ENCODE results near the gene DHX36. TPM values are rescaled to one million over a fixed set of nuclear protein-coding genes. Genes with fewer than 3 reads are reported as not detected.
A peak's percentile ranks its signal among the peaks of the same experiment; 100 is the strongest.

The DHX36 gene, protein sequence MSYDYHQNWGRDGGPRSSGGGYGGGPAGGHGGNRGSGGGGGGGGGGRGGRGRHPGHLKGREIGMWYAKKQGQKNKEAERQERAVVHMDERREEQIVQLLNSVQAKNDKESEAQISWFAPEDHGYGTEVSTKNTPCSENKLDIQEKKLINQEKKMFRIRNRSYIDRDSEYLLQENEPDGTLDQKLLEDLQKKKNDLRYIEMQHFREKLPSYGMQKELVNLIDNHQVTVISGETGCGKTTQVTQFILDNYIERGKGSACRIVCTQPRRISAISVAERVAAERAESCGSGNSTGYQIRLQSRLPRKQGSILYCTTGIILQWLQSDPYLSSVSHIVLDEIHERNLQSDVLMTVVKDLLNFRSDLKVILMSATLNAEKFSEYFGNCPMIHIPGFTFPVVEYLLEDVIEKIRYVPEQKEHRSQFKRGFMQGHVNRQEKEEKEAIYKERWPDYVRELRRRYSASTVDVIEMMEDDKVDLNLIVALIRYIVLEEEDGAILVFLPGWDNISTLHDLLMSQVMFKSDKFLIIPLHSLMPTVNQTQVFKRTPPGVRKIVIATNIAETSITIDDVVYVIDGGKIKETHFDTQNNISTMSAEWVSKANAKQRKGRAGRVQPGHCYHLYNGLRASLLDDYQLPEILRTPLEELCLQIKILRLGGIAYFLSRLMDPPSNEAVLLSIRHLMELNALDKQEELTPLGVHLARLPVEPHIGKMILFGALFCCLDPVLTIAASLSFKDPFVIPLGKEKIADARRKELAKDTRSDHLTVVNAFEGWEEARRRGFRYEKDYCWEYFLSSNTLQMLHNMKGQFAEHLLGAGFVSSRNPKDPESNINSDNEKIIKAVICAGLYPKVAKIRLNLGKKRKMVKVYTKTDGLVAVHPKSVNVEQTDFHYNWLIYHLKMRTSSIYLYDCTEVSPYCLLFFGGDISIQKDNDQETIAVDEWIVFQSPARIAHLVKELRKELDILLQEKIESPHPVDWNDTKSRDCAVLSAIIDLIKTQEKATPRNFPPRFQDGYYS
- total RNA-seq: 10 to 100 TPM; 16.5 to 59.1 (median 39.7) TPM

- peak within 1 kb of the TSS; percentile 87 to 96 (median 94) for H3K27ac ChIP-seq
- peak in 2 of 4 donors; percentile 62 to 69 for TF ChIP-seq POLR2A (IDR thresholded peaks at IDR 0.05)
- peak in 1 of 6 experiments; percentile 20 for TF ChIP-seq CTCF (IDR thresholded peaks at IDR 0.05)
- no peaks in the 10 kb centered on the region for H3K9me3 ChIP-seq
- DNase-seq: peak; percentile 55
- no peaks in the 10 kb centered on the region for H3K27me3 ChIP-seq
- H3K4me3 ChIP-seq: peak within 1 kb of the TSS; percentile 60 to 95 (median 84)
- no peaks in the 10 kb centered on the region for H3K36me3 ChIP-seq
- 0 to 1% methylated on average over 30 to 36 of the region's 45 CpGs for WGBS, 2 donors
- intact Hi-C loops (cut with DNase I): no loop called here
- peaks cover 0 to 50% (median 33%) of the 10 kb centered on the region in 3 donors for H3K4me1 ChIP-seq
These were observed at the start of gene DHX36 for GRCh38 chr3:154323891-154324738. Gene DHX36, minus strand, starts transcription at chr3:154324487. Its CDS starts 71 bp downstream, at chr3:154324416.

- no peaks in the 10 kb centered on the region for H3K9me3 ChIP-seq
- 30 to 37% methylated on average over 3 of the region's 3 CpGs for WGBS, 2 donors
- TF ChIP-seq POLR2A (IDR thresholded peaks at IDR 0.05): no peak
- no peak for TF ChIP-seq CTCF (IDR thresholded peaks at IDR 0.05)
- no peaks in the 10 kb centered on the region for H3K4me1 ChIP-seq
- no peak overlapping the region for H3K4me3 ChIP-seq
- no peak for DNase-seq
- intact Hi-C loops (cut with DNase I): no loop called here
- no peak overlapping the region for H3K27ac ChIP-seq
- H3K36me3 ChIP-seq: no peaks in the 10 kb centered on the region
- H3K27me3 ChIP-seq: no peaks in the 10 kb centered on the region
These were observed 42.9 kb upstream of the DHX36 start for GRCh38 chr3:154367221-154367620.

- Histone ChIP-seq H3K9me3 (no peaks in the 10 kb centered on the region), H3K4me1 (no peaks in the 10 kb centered on the region), H3K36me3 (no peaks in the 10 kb centered on the region), H3K27me3 (no peaks in the 10 kb centered on the region), H3K4me3 (no peak overlapping the region), H3K27ac (no peak overlapping the region)
- intact Hi-C loops (cut with DNase I): no loop called here
- TF ChIP-seq POLR2A (IDR thresholded peaks at IDR 0.05): no peak
- TF ChIP-seq CTCF (IDR thresholded peaks at IDR 0.05): no peak
- DNase-seq: no peak
These were observed 40.6 kb upstream of the DHX36 start for GRCh38 chr3:154364849-154365248.

GRCh38 chr3:154361099-154361498 is 36.8 kb upstream of the DHX36 start:
- no peak for DNase-seq
- 42 to 53% methylated on average over 1 of the region's 1 CpG for WGBS, 2 donors
- Histone ChIP-seq H3K27ac (no peak overlapping the region), H3K9me3 (no peaks in the 10 kb centered on the region), H3K36me3 (no peaks in the 10 kb centered on the region), H3K4me1 (no peaks in the 10 kb centered on the region), H3K4me3 (no peak overlapping the region), H3K27me3 (no peaks in the 10 kb centered on the region)
- no peak for TF ChIP-seq CTCF (IDR thresholded peaks at IDR 0.05)
- TF ChIP-seq POLR2A (IDR thresholded peaks at IDR 0.05): no peak
- intact Hi-C loops (cut with DNase I): no loop called here

All from esophagus squamous epithelium (tissue), 5 donors.